ENCODE results near the gene FRAS1. TPM values are rescaled to one million over a fixed set of nuclear protein-coding genes. Genes with fewer than 3 reads are reported as not detected.

Gene FRAS1
- total and polyA plus RNA-seq, 9 of the 15 experiments (the other 6 are each of a cell fraction or from before 2014, with no cell fraction given) = under 0.01 to 0.11 (median 0.04) TPM; not detected in 2

DNA sequence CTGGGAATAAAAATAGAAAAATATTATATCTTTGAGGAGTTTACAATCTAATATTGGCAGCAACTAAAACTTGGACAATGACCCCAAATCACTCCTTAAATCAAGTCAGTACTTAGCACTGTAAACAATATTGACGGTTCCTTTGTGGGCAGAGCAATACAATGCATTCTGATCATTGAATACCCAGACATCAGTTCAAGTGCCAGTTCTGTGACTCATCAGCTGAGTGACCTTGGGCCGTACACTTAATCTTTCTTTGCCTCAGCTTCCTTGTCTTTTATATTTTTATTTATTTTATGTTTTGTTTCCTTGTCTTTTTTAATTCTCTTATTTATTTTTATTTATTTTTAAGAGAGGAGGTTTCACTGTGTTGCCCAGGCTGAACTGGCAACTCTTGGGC, 382.2 kb downstream of the FRAS1 start:
- BruUV-seq (replicated peaks) = no TSS peak
- no peak overlapping the region for H2AFZ ChIP-seq (ENCODE audit: low read depth, low read length)
- H3K27me3 ChIP-seq (ENCODE audit: control insufficient read depth in 2 of 2, insufficient read depth in 2 of 2, low read length in 2 of 2) = peaks cover 3 to 4% of the 10 kb centered on the region in 2 experiments; a peak in 1 of 5 replicates
- no peak overlapping the region for H3K4me3 ChIP-seq
- CTCF ChIA-PET (ENCODE audit: low intra/inter-chr PET ratio) = no interaction called here
- no peak overlapping the region for H3K27ac ChIP-seq (ENCODE audit: extremely low read depth, low read depth, low read length)
- H3K36me3 ChIP-seq (ENCODE audit: control insufficient read depth, insufficient read depth, low read length) = no peaks in the 10 kb centered on the region
- no peaks in the 10 kb centered on the region for H3K9me1 ChIP-seq (ENCODE audit: control insufficient read depth, insufficient read depth, low read length)
- no peak overlapping the region for H3K9ac ChIP-seq (ENCODE audit: insufficient read depth in 1 of 2, low read depth in 2 of 2, low read length in 2 of 2)
- in situ Hi-C loops (cut with MboI) (no loop called here), intact Hi-C loops (cut with micrococcal nuclease) (no loop called here)
- 8% methylated on average over 2 of the region's 2 CpGs for whole genome bisulfite sequencing (ENCODE audit: insufficient coverage, low coverage, missing lambda C conversion rate)
- FAIRE-seq (no peak), DNase-seq (ENCODE audit: extremely low read depth in 1 of 4, low spot score in 3 of 4) (no peak), ATAC-seq (no peak)
- H3K4me2 ChIP-seq (ENCODE audit: insufficient read depth, low read length) = no peak overlapping the region
- no peaks in the 10 kb centered on the region; a peak in 1 of 5 replicates for H3K4me1 ChIP-seq (replicated peaks in 1 of 2; ENCODE audit: control insufficient read depth in 2 of 2, insufficient read depth in 2 of 2, low read length in 2 of 2)
- no peaks in the 10 kb centered on the region for H4K20me1 ChIP-seq (replicated peaks; ENCODE audit: control insufficient read depth, insufficient read depth, low read length)
- H3K9me3 ChIP-seq (replicated peaks; ENCODE audit: control insufficient read depth, insufficient read depth, low read depth, low read length) = no peaks in the 10 kb centered on the region
- POLR2A ChIA-PET = no interaction called here
- no peaks in the 10 kb centered on the region for H3K79me2 ChIP-seq (ENCODE audit: control insufficient read depth, insufficient read depth, low read length)
- TF ChIP-seq HNRNPK (IDR thresholded peaks at IDR 0.05; ENCODE audit: low read depth, low read length, poor library complexity, severe bottlenecking) = no peak
- TF ChIP-seq, protein P1, sequence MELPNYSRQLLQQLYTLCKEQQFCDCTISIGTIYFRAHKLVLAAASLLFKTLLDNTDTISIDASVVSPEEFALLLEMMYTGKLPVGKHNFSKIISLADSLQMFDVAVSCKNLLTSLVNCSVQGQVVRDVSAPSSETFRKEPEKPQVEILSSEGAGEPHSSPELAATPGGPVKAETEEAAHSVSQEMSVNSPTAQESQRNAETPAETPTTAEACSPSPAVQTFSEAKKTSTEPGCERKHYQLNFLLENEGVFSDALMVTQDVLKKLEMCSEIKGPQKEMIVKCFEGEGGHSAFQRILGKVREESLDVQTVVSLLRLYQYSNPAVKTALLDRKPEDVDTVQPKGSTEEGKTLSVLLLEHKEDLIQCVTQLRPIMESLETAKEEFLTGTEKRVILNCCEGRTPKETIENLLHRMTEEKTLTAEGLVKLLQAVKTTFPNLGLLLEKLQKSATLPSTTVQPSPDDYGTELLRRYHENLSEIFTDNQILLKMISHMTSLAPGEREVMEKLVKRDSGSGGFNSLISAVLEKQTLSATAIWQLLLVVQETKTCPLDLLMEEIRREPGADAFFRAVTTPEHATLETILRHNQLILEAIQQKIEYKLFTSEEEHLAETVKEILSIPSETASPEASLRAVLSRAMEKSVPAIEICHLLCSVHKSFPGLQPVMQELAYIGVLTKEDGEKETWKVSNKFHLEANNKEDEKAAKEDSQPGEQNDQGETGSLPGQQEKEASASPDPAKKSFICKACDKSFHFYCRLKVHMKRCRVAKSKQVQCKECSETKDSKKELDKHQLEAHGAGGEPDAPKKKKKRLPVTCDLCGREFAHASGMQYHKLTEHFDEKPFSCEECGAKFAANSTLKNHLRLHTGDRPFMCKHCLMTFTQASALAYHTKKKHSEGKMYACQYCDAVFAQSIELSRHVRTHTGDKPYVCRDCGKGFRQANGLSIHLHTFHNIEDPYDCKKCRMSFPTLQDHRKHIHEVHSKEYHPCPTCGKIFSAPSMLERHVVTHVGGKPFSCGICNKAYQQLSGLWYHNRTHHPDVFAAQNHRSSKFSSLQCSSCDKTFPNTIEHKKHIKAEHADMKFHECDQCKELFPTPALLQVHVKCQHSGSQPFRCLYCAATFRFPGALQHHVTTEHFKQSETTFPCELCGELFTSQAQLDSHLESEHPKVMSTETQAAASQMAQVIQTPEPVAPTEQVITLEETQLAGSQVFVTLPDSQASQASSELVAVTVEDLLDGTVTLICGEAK (IDR thresholded peaks at IDR 0.05) = no peak
- TF ChIP-seq, protein P1 (CRISPR knock-in tag; IDR thresholded peaks at IDR 0.05) = no peak
- TF ChIP-seq PHF20 (IDR thresholded peaks at IDR 0.05; ENCODE audit: partially characterized antibody) = no peak
- TF ChIP-seq ZNF282 (CRISPR knock-in tag; IDR thresholded peaks at IDR 0.05) = no peak
- TF ChIP-seq GATA2 (CRISPR knock-in tag; IDR thresholded peaks at IDR 0.05) = no peak
- TF ChIP-seq NONO (IDR thresholded peaks at IDR 0.05; ENCODE audit: low read depth in 2 of 2, low read length in 1 of 2) = no peak
- TF ChIP-seq, protein P2, sequence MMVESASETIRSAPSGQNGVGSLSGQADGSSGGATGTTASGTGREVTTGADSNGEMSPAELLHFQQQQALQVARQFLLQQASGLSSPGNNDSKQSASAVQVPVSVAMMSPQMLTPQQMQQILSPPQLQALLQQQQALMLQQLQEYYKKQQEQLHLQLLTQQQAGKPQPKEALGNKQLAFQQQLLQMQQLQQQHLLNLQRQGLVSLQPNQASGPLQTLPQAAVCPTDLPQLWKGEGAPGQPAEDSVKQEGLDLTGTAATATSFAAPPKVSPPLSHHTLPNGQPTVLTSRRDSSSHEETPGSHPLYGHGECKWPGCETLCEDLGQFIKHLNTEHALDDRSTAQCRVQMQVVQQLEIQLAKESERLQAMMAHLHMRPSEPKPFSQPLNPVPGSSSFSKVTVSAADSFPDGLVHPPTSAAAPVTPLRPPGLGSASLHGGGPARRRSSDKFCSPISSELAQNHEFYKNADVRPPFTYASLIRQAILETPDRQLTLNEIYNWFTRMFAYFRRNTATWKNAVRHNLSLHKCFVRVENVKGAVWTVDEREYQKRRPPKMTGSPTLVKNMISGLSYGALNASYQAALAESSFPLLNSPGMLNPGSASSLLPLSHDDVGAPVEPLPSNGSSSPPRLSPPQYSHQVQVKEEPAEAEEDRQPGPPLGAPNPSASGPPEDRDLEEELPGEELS (CRISPR knock-in tag; IDR thresholded peaks at IDR 0.05; ENCODE audit: borderline replicate concordance) = no peak
- TF ChIP-seq SETDB1 (IDR thresholded peaks at IDR 0.05; ENCODE audit: low read length) = no peak
- TF ChIP-seq MBD2 (IDR thresholded peaks at IDR 0.05; ENCODE audit: borderline replicate concordance, low read depth) = no peak
- TF ChIP-seq, protein P3, sequence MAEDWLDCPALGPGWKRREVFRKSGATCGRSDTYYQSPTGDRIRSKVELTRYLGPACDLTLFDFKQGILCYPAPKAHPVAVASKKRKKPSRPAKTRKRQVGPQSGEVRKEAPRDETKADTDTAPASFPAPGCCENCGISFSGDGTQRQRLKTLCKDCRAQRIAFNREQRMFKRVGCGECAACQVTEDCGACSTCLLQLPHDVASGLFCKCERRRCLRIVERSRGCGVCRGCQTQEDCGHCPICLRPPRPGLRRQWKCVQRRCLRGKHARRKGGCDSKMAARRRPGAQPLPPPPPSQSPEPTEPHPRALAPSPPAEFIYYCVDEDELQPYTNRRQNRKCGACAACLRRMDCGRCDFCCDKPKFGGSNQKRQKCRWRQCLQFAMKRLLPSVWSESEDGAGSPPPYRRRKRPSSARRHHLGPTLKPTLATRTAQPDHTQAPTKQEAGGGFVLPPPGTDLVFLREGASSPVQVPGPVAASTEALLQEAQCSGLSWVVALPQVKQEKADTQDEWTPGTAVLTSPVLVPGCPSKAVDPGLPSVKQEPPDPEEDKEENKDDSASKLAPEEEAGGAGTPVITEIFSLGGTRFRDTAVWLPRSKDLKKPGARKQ (CRISPR knock-in tag; IDR thresholded peaks at IDR 0.05) = no peak
